GM21825 (cell line): ENCODE measurements around the gene SLC6A6.

Experiments
- ATAC-seq: cut with Tn5 transposase; IDR thresholded peaks from one replicate; pipeline ENCODE4 v1.9.1; 2021; ENCODE audit warnings: mild to moderate bottlenecking, moderate library complexity; ENCODE audit not compliant: unreplicated experiment

SLC6A6 gene

GRCh38 chr3:14516738-14517345 is 114.4 kb downstream of the SLC6A6 start:
- no peak for ATAC-seq

GRCh38 chr3:14517601-14518431 is 115.4 kb downstream of the SLC6A6 start:
- no peak for ATAC-seq

GRCh38 chr3:14518432-14518802 is 116.0 kb downstream of the SLC6A6 start:
- ATAC-seq: no peak

- ATAC-seq: no peak
These were observed 116.5 kb downstream of the SLC6A6 start for GRCh38 chr3:14518893-14519292.

GRCh38 chr3:14519406-14519805 is 117.0 kb downstream of the SLC6A6 start:
- ATAC-seq: no peak

- ATAC-seq: no peak
These were observed 117.7 kb downstream of the SLC6A6 start for GRCh38 chr3:14520149-14520548.

- no peak for ATAC-seq
These were observed 118.6 kb downstream of the SLC6A6 start for GRCh38 chr3:14520967-14521366.

- no peak for ATAC-seq
These were observed 119.2 kb downstream of the SLC6A6 start for GRCh38 chr3:14521611-14522010.

- ATAC-seq: no peak
These were observed 119.8 kb downstream of the SLC6A6 start for GRCh38 chr3:14522129-14522691.

GRCh38 chr3:14522768-14523167 is 120.4 kb downstream of the SLC6A6 start:
- ATAC-seq: no peak

GRCh38 chr3:14523792-14524191 is 121.4 kb downstream of the SLC6A6 start:
- ATAC-seq: no peak

GRCh38 chr3:14524311-14524711 is 121.9 kb downstream of the SLC6A6 start:
- no peak for ATAC-seq

GRCh38 chr3:14524920-14525660 is 122.7 kb downstream of the SLC6A6 start:
- no peak for ATAC-seq

GRCh38 chr3:14525685-14526631 is 123.6 kb downstream of the SLC6A6 start:
- no peak for ATAC-seq

GRCh38 chr3:14528081-14528480 is 125.7 kb downstream of the SLC6A6 start:
- ATAC-seq: no peak

- ATAC-seq: no peak
These were observed 129.5 kb downstream of the SLC6A6 start for GRCh38 chr3:14531856-14532395.

GRCh38 chr3:14532691-14533456 is 130.5 kb downstream of the SLC6A6 start:
- no peak for ATAC-seq

GRCh38 chr3:14533457-14533958 is 131.1 kb downstream of the SLC6A6 start:
- ATAC-seq: no peak

GRCh38 chr3:14534516-14535191 is 132.2 kb downstream of the SLC6A6 start:
- ATAC-seq: no peak
